Effector memory CD8-positive, alpha-beta T cell (primary cell): ENCODE measurements around the gene SYNGR2.
A peak's percentile ranks its signal among the peaks of the same experiment; 100 is the strongest.
"Not testable (repeated sequence)": the region's sequence is repeated elsewhere in the genome, so short reads cannot be mapped to it uniquely, and the experiment has no call there.

Experiments
- ATAC-seq: fragments of 150-1000 bp; cut with Tn5 transposase; replicated peaks from 2 replicates; pipeline ENCODE4 v1.10.0; 2021; ENCODE audit warnings: mild to moderate bottlenecking, moderate library complexity
- DNase-seq, 3 experiments: peaks; one replicate each; pipeline ENCODE4 v3.0.0; 2021
- H3K27ac Mint-ChIP-seq, 2 donors: one replicate each; pipeline ENCODE4 v1.8.0; 2022; ENCODE audit warnings: mild to moderate bottlenecking in 2 of 2, mixed read lengths in 2 of 2, moderate library complexity in 2 of 2
- H3K27me3 Mint-ChIP-seq, 2 donors: one replicate each; pipeline ENCODE4 v1.8.0; 2022; ENCODE audit warnings: mixed read lengths in 2 of 2
- H3K36me3 Mint-ChIP-seq: one replicate; pipeline ENCODE4 v1.8.0; 2022; ENCODE audit warnings: mild to moderate bottlenecking, moderate library complexity, mixed read lengths; ENCODE audit not compliant: insufficient read depth
- H3K4me1 Mint-ChIP-seq, 2 donors: one replicate each; pipeline ENCODE4 v1.8.0; 2022; ENCODE audit warnings: low read depth in 2 of 2, mixed read lengths in 2 of 2
- H3K4me3 Mint-ChIP-seq, 2 donors: one replicate each; pipeline ENCODE4 v1.8.0; 2022; ENCODE audit warnings: mild to moderate bottlenecking in 2 of 2, mixed read lengths in 2 of 2, moderate library complexity in 2 of 2
- H3K9me3 Mint-ChIP-seq, 2 donors: one replicate each; pipeline ENCODE4 v1.8.0; 2022; ENCODE audit warnings: mixed read lengths in 2 of 2

Gene SYNGR2

DNA sequence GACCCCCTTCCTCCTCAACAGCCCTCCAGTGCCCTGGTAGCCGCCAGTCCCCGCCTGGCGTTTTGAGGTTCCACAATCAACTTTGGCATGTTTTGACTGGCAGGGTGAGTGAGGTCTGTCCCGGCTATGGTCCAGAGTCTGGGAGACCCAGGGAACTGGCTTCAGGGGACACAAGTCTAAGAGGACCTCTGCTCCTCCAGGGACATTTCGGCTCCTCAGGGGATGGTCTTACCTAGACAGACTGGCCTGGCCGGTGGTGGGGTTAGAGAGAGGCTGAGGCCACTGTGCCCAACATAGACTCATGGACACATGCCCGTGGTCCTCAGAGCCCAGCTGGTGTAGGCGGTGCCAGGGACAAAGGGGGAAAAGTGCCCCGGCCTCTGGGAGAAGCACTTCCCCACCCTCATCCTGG lies 35.6 kb upstream of the SYNGR2 start:
- ATAC-seq: no peak
- Mint-ChIP-seq H3K27ac (peak overlapping the region; percentile 83 to 99), H3K4me1 (peaks cover 53 to 65% of the 10 kb centered on the region in 2 donors), H3K27me3 (no peaks in the 10 kb centered on the region), H3K4me3 (peak overlapping the region; percentile 99 to 100), H3K36me3 (peaks cover 92% of the 10 kb centered on the region), H3K9me3 (no peaks in the 10 kb centered on the region)
- no peak for DNase-seq

DNA sequence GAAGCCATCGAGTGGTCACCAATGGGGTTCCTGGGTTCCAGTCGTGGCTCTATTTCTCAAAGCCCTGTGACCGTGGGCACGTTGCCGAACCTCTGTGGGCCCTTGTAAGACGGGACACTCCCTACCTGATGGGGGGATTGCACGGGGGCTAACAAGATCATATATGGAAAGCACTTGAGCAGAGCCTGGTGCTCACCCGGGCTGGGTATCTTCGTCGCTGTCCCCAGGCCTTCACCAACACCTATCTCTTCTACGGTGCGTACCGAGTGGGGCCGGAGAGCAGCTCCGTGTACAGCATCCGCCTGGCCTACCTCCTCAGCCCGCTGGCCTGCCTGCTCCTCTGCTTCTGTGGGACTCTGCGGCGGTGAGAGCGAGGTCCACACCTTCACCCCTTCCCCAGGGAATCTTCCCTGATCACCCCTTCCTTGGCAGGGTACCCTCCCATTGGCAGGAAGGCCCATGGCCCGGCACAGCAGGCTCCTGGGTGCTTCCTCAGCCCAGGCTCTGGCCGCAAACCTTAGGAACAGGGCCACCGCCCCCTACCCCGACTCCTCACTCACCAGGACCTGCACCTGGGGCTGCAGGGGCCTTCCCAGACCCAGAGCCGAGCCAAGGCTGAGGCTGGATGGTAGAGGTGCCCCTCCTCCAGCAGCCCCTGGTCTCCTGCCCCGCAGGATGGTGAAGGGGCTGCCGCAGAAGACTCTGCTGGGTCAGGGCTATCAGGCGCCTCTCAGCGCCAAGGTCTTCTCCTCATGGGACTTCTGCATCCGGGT lies 35.0 kb upstream of the SYNGR2 start:
- Mint-ChIP-seq H3K4me3 (peak overlapping the region; percentile 99 to 100), H3K27ac (peak overlapping the region; percentile 83 to 99), H3K9me3 (no peaks in the 10 kb centered on the region), H3K36me3 (peaks cover 92% of the 10 kb centered on the region), H3K27me3 (no peaks in the 10 kb centered on the region), H3K4me1 (peaks cover 59 to 71% of the 10 kb centered on the region in 2 donors)
- no peak for DNase-seq
- ATAC-seq: no peak

- peak; percentile 73 to 77 (median 76) for DNase-seq
- Mint-ChIP-seq H3K27me3 (no peaks in the 10 kb centered on the region), H3K27ac (peak overlapping the region; percentile 60 to 99), H3K36me3 (peaks cover 90% of the 10 kb centered on the region), H3K4me3 (peak overlapping the region; percentile 99 to 100), H3K4me1 (peaks cover 62 to 74% of the 10 kb centered on the region in 2 donors), H3K9me3 (no peaks in the 10 kb centered on the region)
- ATAC-seq: peak; percentile 27
Observed at GRCh38 chr17:78133971-78134898, 34.1 kb upstream of the SYNGR2 start.

- Mint-ChIP-seq H3K4me1 (peaks cover 59 to 71% of the 10 kb centered on the region in 2 donors), H3K27ac (peak overlapping the region in 1 of 2 donors; percentile 99), H3K36me3 (peaks cover 85% of the 10 kb centered on the region), H3K9me3 (no peaks in the 10 kb centered on the region), H3K27me3 (no peaks in the 10 kb centered on the region), H3K4me3 (peak overlapping the region; percentile 99 to 100)
- no peak for DNase-seq
- ATAC-seq: no peak
Observed at GRCh38 chr17:78134899-78135385, 33.4 kb upstream of the SYNGR2 start.

GRCh38 chr17:78135858-78136500 lies 32.4 kb upstream of the SYNGR2 start:
- DNase-seq: no peak
- Mint-ChIP-seq H3K36me3 (peaks cover 83% of the 10 kb centered on the region), H3K4me3 (peak overlapping the region; percentile 19 to 33), H3K9me3 (no peaks in the 10 kb centered on the region), H3K4me1 (peaks cover 59 to 65% of the 10 kb centered on the region in 2 donors), H3K27me3 (no peaks in the 10 kb centered on the region), H3K27ac (no peak overlapping the region)
- ATAC-seq: no peak

- Mint-ChIP-seq H3K4me1 (peaks cover 63 to 64% of the 10 kb centered on the region in 2 donors), H3K9me3 (no peaks in the 10 kb centered on the region), H3K4me3 (peak overlapping the region; percentile 45 to 75), H3K27me3 (no peaks in the 10 kb centered on the region), H3K27ac (peak overlapping the region in 1 of 2 donors; percentile 93), H3K36me3 (peaks cover 77% of the 10 kb centered on the region)
- DNase-seq (peak in 1 of 3 experiments; percentile 56), ATAC-seq (peak; percentile 38)
Observed at GRCh38 chr17:78137392-78138203, 30.8 kb upstream of the SYNGR2 start.

GRCh38 chr17:78138204-78139060 lies 29.9 kb upstream of the SYNGR2 start:
- Mint-ChIP-seq H3K4me1 (peaks cover 58% of the 10 kb centered on the region in 2 donors), H3K4me3 (peak overlapping the region; percentile 29 to 75), H3K27ac (peak overlapping the region in 1 of 2 donors; percentile 93), H3K36me3 (peaks cover 70% of the 10 kb centered on the region), H3K27me3 (no peaks in the 10 kb centered on the region), H3K9me3 (no peaks in the 10 kb centered on the region)
- no peak for DNase-seq
- ATAC-seq: no peak

- H3K27me3 Mint-ChIP-seq, DNase-seq, ATAC-seq, H3K9me3 Mint-ChIP-seq: not testable (repeated sequence)
- peak overlapping the region; percentile 54 to 93 for H3K27ac Mint-ChIP-seq
- H3K4me3 Mint-ChIP-seq: peak overlapping the region; percentile 65
- peaks cover 56% of the 10 kb centered on the region for H3K36me3 Mint-ChIP-seq
- H3K4me1 Mint-ChIP-seq: peaks cover 51 to 54% of the 10 kb centered on the region in 2 donors
Observed at GRCh38 chr17:78139861-78140168, 28.6 kb upstream of the SYNGR2 start.

GRCh38 chr17:78140169-78141051 lies 28.0 kb upstream of the SYNGR2 start:
- peaks cover 51 to 53% of the 10 kb centered on the region in 2 donors for H3K4me1 Mint-ChIP-seq
- no peaks in the 10 kb centered on the region for H3K9me3 Mint-ChIP-seq
- peak overlapping the region; percentile 65 for H3K4me3 Mint-ChIP-seq
- peak overlapping the region; percentile 54 to 93 for H3K27ac Mint-ChIP-seq
- no peaks in the 10 kb centered on the region for H3K27me3 Mint-ChIP-seq
- peak; percentile 84 for ATAC-seq
- peaks cover 50% of the 10 kb centered on the region for H3K36me3 Mint-ChIP-seq
- peak; percentile 94 to 96 (median 95) for DNase-seq

DNA sequence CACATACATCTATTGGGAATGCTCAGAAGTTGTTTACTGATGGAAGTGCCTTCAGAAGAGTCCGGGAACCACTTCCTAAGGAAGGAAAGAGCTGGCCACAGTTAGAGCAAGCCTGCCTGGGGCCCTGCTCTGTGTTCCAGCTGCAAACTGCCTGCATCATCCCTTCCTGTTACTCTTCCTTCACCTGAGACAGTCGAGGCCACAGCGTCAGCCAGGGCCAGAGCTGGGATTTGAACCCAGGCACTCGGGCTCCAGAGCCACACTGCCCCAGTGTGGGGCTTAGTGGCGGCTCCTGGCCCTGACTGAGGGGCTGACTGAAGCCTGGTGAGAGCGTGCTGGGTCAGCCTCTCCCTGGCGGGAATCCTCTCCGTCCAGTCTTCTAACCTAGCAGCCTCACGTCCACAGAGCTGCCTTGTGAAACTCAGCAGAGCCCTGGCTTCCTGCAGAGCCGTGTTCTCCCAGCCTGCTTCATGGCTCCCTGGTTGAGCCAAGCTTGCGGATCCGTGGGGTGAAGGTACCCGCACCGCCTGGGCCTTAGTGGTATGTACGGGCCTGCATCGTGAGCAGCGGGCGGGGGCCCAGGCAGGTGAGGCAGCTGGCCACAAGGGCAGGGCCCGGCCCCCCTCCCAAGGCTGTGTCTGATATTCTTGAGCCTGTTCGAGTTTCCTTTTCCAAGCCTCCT lies 26.8 kb upstream of the SYNGR2 start:
- Mint-ChIP-seq H3K9me3 (no peaks in the 10 kb centered on the region), H3K27ac (peak overlapping the region in 1 of 2 donors; percentile 93), H3K4me3 (peak overlapping the region in 1 of 2 donors; percentile 33), H3K27me3 (no peaks in the 10 kb centered on the region), H3K36me3 (peaks cover 38% of the 10 kb centered on the region), H3K4me1 (peaks cover 43 to 46% of the 10 kb centered on the region in 2 donors)
- DNase-seq (no peak), ATAC-seq (no peak)
